ENCODE measurements around the gene PEA15.

The PEA15 gene

DNA sequence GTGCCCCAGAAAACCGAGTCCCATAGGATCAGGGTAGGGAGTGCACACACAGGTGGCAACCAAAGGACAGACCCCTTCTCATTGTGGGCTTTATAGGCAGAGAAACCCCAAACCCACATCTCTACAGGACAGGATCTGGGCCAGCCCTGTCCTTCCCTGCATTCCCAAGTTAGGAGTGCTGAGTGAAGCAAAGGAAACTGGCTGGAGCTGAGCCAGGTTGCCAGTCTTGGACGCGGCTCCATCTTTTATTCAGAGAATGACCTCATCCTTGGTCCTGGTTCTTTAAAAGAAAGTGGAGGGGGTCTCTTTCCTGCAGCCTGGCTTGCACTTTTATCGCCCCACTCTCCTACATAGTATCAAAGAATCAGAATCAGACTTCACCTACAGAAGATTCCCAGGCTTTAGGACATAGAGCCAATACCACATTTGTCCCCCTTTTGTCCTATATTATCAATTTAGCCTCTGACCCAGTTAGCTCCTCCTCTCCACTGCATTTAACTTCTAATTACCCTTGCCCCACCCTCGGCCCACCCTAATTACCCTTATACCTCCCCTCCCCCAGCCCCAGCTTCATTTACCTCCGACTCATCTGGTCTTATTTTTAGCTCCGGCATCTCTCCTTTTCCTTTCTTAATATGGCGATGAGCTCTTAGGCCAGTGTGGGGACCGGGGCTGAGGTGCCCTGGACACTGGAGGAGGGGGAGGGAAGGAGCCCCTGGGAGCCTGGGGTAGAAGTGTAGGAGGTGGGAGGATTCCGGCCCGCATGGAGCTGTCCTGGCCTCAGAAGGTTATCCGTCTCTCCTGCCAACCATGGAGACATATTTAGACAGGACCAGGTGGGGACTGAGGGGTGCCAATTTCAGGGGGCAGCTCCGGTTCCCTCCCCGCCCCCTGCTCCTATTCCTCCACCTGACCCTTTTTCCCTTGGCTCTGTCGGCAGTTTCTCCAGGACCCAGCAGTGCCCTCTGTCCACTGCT, 15.2 kb upstream of the PEA15 start, which contains the start of gene CASQ1 (continued):
- TF ChIP-seq, protein P1, sequence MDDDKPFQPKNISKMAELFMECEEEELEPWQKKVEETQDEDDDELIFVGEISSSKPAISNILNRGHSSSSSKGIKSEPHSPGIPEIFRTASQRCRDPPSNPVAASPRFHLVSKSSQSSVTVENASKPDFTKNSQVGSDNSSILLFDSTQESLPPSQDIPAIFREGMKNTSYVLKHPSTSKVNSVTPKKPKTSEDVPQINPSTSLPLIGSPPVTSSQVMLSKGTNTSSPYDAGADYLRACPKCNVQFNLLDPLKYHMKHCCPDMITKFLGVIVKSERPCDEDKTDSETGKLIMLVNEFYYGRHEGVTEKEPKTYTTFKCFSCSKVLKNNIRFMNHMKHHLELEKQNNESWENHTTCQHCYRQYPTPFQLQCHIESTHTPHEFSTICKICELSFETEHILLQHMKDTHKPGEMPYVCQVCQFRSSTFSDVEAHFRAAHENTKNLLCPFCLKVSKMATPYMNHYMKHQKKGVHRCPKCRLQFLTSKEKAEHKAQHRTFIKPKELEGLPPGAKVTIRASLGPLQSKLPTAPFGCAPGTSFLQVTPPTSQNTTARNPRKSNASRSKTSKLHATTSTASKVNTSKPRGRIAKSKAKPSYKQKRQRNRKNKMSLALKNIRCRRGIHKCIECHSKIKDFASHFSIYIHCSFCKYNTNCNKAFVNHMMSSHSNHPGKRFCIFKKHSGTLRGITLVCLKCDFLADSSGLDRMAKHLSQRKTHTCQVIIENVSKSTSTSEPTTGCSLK (tag by site-specific recombination; IDR thresholded peaks at IDR 0.05), result no peak
- no peak for TF ChIP-seq ZNF157 (tag by site-specific recombination; IDR thresholded peaks at IDR 0.05)
- TF ChIP-seq ZNF558 (tag by site-specific recombination; IDR thresholded peaks at IDR 0.05), result no peak
- no peak for TF ChIP-seq ZNF785 (tag by site-specific recombination; IDR thresholded peaks at IDR 0.05)
- TF ChIP-seq, protein P2, sequence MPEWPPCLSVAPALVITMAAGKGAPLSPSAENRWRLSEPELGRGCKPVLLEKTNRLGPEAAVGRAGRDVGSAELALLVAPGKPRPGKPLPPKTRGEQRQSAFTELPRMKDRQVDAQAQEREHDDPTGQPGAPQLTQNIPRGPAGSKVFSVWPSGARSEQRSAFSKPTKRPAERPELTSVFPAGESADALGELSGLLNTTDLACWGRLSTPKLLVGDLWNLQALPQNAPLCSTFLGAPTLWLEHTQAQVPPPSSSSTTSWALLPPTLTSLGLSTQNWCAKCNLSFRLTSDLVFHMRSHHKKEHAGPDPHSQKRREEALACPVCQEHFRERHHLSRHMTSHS (tag by site-specific recombination; IDR thresholded peaks at IDR 0.05), result no peak
- TF ChIP-seq, protein P3, sequence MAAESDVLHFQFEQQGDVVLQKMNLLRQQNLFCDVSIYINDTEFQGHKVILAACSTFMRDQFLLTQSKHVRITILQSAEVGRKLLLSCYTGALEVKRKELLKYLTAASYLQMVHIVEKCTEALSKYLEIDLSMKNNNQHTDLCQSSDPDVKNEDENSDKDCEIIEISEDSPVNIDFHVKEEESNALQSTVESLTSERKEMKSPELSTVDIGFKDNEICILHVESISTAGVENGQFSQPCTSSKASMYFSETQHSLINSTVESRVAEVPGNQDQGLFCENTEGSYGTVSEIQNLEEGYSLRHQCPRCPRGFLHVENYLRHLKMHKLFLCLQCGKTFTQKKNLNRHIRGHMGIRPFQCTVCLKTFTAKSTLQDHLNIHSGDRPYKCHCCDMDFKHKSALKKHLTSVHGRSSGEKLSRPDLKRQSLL (tag by site-specific recombination; IDR thresholded peaks at IDR 0.05), result peak; percentile 10; the same call in 1 of the 2 replicates
- no peak for TF ChIP-seq ZSCAN30 (tag by site-specific recombination; IDR thresholded peaks at IDR 0.05)
- TF ChIP-seq ZNF341 (tag by site-specific recombination; IDR thresholded peaks at IDR 0.05; ENCODE audit: low read depth), result no peak
- TF ChIP-seq ZNF660 (tag by site-specific recombination; IDR thresholded peaks at IDR 0.05), result no peak
- 0 out of 2 replicates have a peak, but pooled peaks have one; percentile 10 for TF ChIP-seq SP3 (tag by site-specific recombination; IDR thresholded peaks at IDR 0.05)
- no peak for TF ChIP-seq ZNF624 (tag by site-specific recombination; IDR thresholded peaks at IDR 0.05)
- no peak for TF ChIP-seq HOXC10 (CRISPR knock-in tag; IDR thresholded peaks at IDR 0.05)
- TF ChIP-seq, protein P4, sequence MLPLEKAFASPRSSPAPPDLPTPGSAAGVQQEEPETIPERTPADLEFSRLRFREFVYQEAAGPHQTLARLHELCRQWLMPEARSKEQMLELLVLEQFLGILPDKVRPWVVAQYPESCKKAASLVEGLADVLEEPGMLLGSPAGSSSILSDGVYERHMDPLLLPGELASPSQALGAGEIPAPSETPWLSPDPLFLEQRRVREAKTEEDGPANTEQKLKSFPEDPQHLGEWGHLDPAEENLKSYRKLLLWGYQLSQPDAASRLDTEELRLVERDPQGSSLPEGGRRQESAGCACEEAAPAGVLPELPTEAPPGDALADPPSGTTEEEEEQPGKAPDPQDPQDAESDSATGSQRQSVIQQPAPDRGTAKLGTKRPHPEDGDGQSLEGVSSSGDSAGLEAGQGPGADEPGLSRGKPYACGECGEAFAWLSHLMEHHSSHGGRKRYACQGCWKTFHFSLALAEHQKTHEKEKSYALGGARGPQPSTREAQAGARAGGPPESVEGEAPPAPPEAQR (tag by site-specific recombination; IDR thresholded peaks at IDR 0.05), result no peak
- no peak for TF ChIP-seq ZNF214 (tag by site-specific recombination; IDR thresholded peaks at IDR 0.05; ENCODE audit: borderline replicate concordance)
- TF ChIP-seq ZNF792 (tag by site-specific recombination; IDR thresholded peaks at IDR 0.05), result no peak
- TF ChIP-seq ZNF24 (tag by site-specific recombination; IDR thresholded peaks at IDR 0.05), result no peak; the same call in 1 of the 2 replicates
- no peak for TF ChIP-seq ZNF76 (tag by site-specific recombination; IDR thresholded peaks at IDR 0.05; ENCODE audit: borderline replicate concordance, low read depth)
- TF ChIP-seq ZBTB17 (tag by site-specific recombination; IDR thresholded peaks at IDR 0.05), result peak; percentile 26; the same call in 1 of the 2 replicates
- TF ChIP-seq ZNF211 (tag by site-specific recombination; IDR thresholded peaks at IDR 0.05; ENCODE audit: low read depth), result no peak
- no peak for TF ChIP-seq GLI4 (tag by site-specific recombination; IDR thresholded peaks at IDR 0.05)

DNA sequence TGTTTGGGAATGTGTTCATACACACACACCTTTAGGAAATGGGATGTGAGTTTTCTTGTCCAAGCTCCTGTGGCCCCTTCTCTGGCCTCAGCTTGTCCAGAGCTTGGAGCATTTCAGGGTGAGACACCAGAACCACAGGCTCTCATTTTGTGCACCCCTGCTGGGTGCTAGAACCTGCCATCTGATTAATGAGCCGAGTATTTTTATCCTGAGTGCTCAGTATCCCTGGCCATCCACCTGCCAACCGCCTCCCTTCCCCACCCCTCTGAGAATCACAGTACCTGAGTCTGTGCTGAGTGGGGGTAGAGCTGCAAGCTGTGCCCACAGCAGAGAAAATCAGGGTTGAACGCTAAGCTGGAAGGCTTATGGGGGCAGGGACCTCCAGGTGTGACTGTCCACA, 13.4 kb upstream of the PEA15 start:
- no peaks in the 10 kb centered on the region for H3K36me3 ChIP-seq (ENCODE audit: control insufficient read depth in 2 of 2, insufficient read depth in 1 of 2, low read length in 2 of 2)
- H3K4me3 ChIP-seq (ENCODE audit: low read depth, low read length), result no peak overlapping the region
- POLR2A ChIA-PET, result interaction anchor here (1.0 to 2.3 kb wide), 2 partner anchors 14 to 28 kb away, joined by 3 to 9 read pairs; no protein-coding TSS in a partner anchor
- H3K9me3 ChIP-seq (ENCODE audit: control insufficient read depth, insufficient read depth, low read depth, low read length), result no peaks in the 10 kb centered on the region
- no peaks in the 10 kb centered on the region for H3K4me1 ChIP-seq (ENCODE audit: control insufficient read depth, insufficient read depth, low read length)
- H3K27ac ChIP-seq (ENCODE audit: extremely low read depth, low read depth, low read length), result no peak overlapping the region
- CTCF ChIA-PET, result interaction anchor here (0.7 to 6.7 kb wide), 13 partner anchors 11 to 247 kb away, joined by 3 to 88 read pairs (median 5); partner anchors contain the start of gene PEA15
- TF ChIP-seq ZBTB20 (tag by site-specific recombination; IDR thresholded peaks at IDR 0.05) (no peak), ZNF843 (tag by site-specific recombination; IDR thresholded peaks at IDR 0.05) (no peak), ZNF48 (tag by site-specific recombination; IDR thresholded peaks at IDR 0.05) (no peak), ZNF350 (tag by site-specific recombination; IDR thresholded peaks at IDR 0.05) (no peak), ZIC2 (tag by site-specific recombination; IDR thresholded peaks at IDR 0.05) (no peak), ZNF423 (tag by site-specific recombination; IDR thresholded peaks at IDR 0.05) (no peak), ZNF596 (tag by site-specific recombination; IDR thresholded peaks at IDR 0.05) (no peak), ZBTB21 (tag by site-specific recombination; IDR thresholded peaks at IDR 0.05) (no peak), ZNF426 (tag by site-specific recombination; IDR thresholded peaks at IDR 0.05) (no peak)
- TF ChIP-seq, protein P5, sequence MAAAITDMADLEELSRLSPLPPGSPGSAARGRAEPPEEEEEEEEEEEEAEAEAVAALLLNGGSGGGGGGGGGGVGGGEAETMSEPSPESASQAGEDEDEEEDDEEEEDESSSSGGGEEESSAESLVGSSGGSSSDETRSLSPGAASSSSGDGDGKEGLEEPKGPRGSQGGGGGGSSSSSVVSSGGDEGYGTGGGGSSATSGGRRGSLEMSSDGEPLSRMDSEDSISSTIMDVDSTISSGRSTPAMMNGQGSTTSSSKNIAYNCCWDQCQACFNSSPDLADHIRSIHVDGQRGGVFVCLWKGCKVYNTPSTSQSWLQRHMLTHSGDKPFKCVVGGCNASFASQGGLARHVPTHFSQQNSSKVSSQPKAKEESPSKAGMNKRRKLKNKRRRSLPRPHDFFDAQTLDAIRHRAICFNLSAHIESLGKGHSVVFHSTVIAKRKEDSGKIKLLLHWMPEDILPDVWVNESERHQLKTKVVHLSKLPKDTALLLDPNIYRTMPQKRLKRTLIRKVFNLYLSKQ (tag by site-specific recombination; IDR thresholded peaks at IDR 0.05; ENCODE audit: borderline replicate concordance), result no peak
